ES-I3 (cell line): Measurements from ENCODE around the gene CENPP.
"Not testable (repeated sequence)": the region's sequence is repeated elsewhere in the genome, so short reads cannot be mapped to it uniquely, and the experiment has no call there.

Source experiments
- H3K36me3 ChIP-seq: 2 replicates; pipeline ENCODE4 v1.6.1; 2013; ENCODE audit warnings: mild to moderate bottlenecking, low read length, control low read depth, moderate library complexity; ENCODE audit not compliant: insufficient read depth
- H3K4me1 ChIP-seq: 2 replicates; pipeline ENCODE4 v1.6.1; 2013; ENCODE audit warnings: mild to moderate bottlenecking, control low read depth, low read length; ENCODE audit not compliant: insufficient read depth
- H3K9ac ChIP-seq: 2 replicates; pipeline ENCODE4 v1.6.1; 2013; ENCODE audit warnings: low read depth, mild to moderate bottlenecking, low read length, moderate library complexity
- H3K9me3 ChIP-seq: 2 replicates; pipeline ENCODE4 v1.6.1; 2013; ENCODE audit warnings: mild to moderate bottlenecking, low read length, moderate library complexity; ENCODE audit not compliant: control insufficient read depth, insufficient read depth

The CENPP gene

GRCh38 chr9:92571871-92572270 is 246.1 kb downstream of the CENPP start:
- not testable (repeated sequence) for H3K4me1 ChIP-seq, H3K36me3 ChIP-seq, H3K9me3 ChIP-seq, H3K9ac ChIP-seq

GRCh38 chr9:92573612-92574011 is 247.9 kb downstream of the CENPP start:
- not testable (repeated sequence) for H3K36me3 ChIP-seq, H3K9ac ChIP-seq, H3K4me1 ChIP-seq, H3K9me3 ChIP-seq

DNA sequence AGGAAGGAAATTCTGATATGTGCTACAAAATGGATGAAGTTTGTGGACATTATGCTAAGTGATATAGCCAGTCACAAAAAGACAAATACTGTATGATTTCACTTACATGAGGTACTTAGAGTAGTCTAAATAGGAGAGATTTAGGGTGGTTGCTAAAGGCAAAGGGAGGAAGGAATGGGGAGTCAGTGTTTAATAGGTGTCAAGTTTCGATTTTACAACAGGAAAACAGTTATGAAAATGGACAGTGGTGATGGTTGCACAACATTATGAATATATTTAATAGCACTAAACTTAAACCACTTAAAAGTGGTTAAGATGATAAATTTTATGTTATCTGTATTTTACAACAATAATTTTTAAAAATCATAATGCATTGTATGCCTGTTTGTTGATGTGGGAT is 250.4 kb downstream of the CENPP start:
- H3K9ac ChIP-seq: no peak overlapping the region
- no peaks in the 10 kb centered on the region for H3K36me3 ChIP-seq
- no peaks in the 10 kb centered on the region for H3K4me1 ChIP-seq
- no peaks in the 10 kb centered on the region for H3K9me3 ChIP-seq

- Histone ChIP-seq H3K9me3 (no peaks in the 10 kb centered on the region), H3K9ac (no peak overlapping the region), H3K4me1 (peaks cover 6% of the 10 kb centered on the region; the same call in 1 of the 2 replicates), H3K36me3 (no peaks in the 10 kb centered on the region)
Observed at GRCh38 chr9:92589923-92590322, 264.2 kb downstream of the CENPP start.

DNA sequence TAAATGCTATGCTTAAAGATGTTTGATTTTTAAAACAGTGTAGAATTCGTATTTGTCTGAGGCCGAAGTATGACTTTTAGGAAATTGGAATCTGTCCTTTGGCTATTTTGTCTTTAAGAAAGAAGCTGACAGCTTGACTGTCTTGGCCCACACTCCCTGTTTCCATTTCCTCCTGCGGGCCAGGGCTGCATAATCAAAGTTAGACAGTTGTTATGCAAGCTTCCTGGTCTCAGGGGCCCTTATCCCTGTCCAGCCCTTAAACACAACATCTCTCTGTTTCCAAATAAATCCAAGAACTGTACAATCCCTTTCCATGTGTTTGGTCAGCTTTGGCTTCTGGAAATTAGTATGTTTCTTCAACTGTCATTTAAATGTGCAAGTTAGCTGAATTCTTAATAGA is 264.6 kb downstream of the CENPP start:
- Histone ChIP-seq H3K36me3 (no peaks in the 10 kb centered on the region), H3K9me3 (no peaks in the 10 kb centered on the region), H3K4me1 (peaks cover 6% of the 10 kb centered on the region; the same call in 1 of the 2 replicates), H3K9ac (no peak overlapping the region)

- H3K36me3 ChIP-seq: no peaks in the 10 kb centered on the region
- H3K4me1 ChIP-seq: peaks cover 6% of the 10 kb centered on the region; the same call in 1 of the 2 replicates
- H3K9me3 ChIP-seq: no peaks in the 10 kb centered on the region
- H3K9ac ChIP-seq: no peak overlapping the region
Observed at GRCh38 chr9:92592537-92592936, 266.8 kb downstream of the CENPP start.

- no peaks in the 10 kb centered on the region for H3K9me3 ChIP-seq
- no peak overlapping the region for H3K9ac ChIP-seq
- H3K36me3 ChIP-seq: no peaks in the 10 kb centered on the region
- H3K4me1 ChIP-seq: peaks cover 6% of the 10 kb centered on the region; the same call in 1 of the 2 replicates
Observed at GRCh38 chr9:92592946-92593861, 267.5 kb downstream of the CENPP start.

DNA sequence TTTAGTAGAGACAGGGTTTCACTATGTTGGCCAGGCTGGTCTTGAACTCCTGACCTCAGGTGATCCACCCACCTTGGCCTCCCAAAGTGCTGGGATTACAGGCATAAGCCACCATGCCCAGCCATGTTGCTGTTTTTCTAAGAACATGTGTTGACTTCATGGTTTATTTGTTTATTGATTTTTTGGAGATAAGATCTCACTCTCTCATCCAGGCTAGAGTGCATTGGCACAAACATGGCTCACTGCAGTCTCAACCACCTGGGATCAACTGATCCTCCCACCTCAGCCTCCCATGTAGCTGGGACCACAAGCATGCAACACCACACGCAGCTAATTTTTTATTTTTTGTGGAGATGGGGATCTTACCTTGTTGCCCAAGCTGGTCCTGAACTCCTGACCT is 269.3 kb downstream of the CENPP start:
- H3K4me1 ChIP-seq, H3K9ac ChIP-seq, H3K36me3 ChIP-seq, H3K9me3 ChIP-seq: not testable (repeated sequence)

- H3K9me3 ChIP-seq: no peaks in the 10 kb centered on the region
- H3K36me3 ChIP-seq: no peaks in the 10 kb centered on the region
- H3K4me1 ChIP-seq: no peaks in the 10 kb centered on the region
- H3K9ac ChIP-seq: no peak overlapping the region
Observed at GRCh38 chr9:92595930-92596329, 270.2 kb downstream of the CENPP start.

DNA sequence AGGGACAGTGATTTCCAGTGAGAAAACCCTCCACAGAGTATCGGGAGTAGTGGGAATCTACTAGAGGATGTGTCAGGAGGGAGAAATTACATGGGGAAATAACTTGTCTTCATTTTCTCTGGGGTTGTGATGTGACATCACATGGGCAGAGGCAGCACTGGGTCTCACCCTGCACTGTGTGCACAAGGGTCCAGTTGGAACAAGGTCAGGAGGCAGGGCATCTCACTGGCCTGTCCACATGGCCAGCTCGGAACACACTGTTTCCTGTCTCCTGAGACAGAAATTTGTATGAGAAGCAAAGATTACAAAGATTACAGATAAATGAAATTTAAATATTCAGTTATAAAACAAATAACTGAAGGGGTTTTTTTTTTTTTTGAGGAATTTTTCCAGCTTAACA is 272.6 kb downstream of the CENPP start:
- Histone ChIP-seq H3K4me1 (no peaks in the 10 kb centered on the region), H3K9me3 (no peaks in the 10 kb centered on the region)

DNA sequence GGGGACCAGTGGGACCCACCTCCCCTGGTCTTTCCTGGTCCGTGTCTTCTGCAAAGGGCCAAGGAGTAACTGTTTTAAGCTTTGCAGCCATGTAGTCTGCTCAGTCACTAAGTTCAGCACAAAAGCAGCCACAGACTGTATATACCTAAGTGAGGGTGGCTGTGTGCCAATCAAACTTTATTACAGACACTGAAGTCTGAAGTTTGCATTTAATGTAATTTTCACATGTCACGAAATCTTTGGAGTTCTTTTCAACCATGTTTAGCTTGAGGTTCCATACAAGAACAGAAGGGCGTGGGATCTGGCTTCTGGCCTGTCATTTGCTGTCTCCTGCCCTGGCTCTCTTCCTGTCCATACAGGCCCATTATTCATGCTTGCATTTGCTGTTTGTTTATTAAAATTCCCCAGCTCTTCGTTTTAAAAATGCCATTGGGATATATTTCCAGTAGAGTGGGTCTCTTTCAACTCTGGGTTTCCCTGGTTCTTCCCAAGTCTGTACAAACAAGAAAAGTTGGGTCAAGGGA is 274.2 kb downstream of the CENPP start:
- Histone ChIP-seq H3K4me1 (no peaks in the 10 kb centered on the region), H3K9ac (no peak overlapping the region), H3K9me3 (no peaks in the 10 kb centered on the region), H3K36me3 (no peaks in the 10 kb centered on the region; the same call in 1 of the 2 replicates)

More for the DNA sequence above, 272.6 kb downstream of the CENPP start:
- H3K36me3 ChIP-seq: no peaks in the 10 kb centered on the region; the same call in 1 of the 2 replicates
- H3K9ac ChIP-seq: no peak overlapping the region

- no peaks in the 10 kb centered on the region for H3K4me1 ChIP-seq
- no peak overlapping the region for H3K9ac ChIP-seq
- H3K36me3 ChIP-seq: no peaks in the 10 kb centered on the region; the same call in 1 of the 2 replicates
- H3K9me3 ChIP-seq: no peaks in the 10 kb centered on the region
Observed at GRCh38 chr9:92600462-92601261, 274.9 kb downstream of the CENPP start.

GRCh38 chr9:92601451-92601850 is 275.7 kb downstream of the CENPP start:
- no peaks in the 10 kb centered on the region for H3K4me1 ChIP-seq
- H3K9me3 ChIP-seq: no peaks in the 10 kb centered on the region
- H3K36me3 ChIP-seq: no peaks in the 10 kb centered on the region; the same call in 1 of the 2 replicates
- no peak overlapping the region for H3K9ac ChIP-seq

GRCh38 chr9:92602413-92602812 is 276.7 kb downstream of the CENPP start:
- no peaks in the 10 kb centered on the region for H3K9me3 ChIP-seq
- no peaks in the 10 kb centered on the region for H3K4me1 ChIP-seq
- H3K9ac ChIP-seq: no peak overlapping the region
- no peaks in the 10 kb centered on the region; the same call in 1 of the 2 replicates for H3K36me3 ChIP-seq
